SU-DHL-6 (cell line): ENCODE results near the gene PLB1.

Experiments
- H2AFZ ChIP-seq: fragments of 200-600 bp; sonication (generic); 2 replicates; pipeline ENCODE4 v1.6.1; 2014; ENCODE audit warnings: low read depth, mild to moderate bottlenecking, moderate library complexity, mixed read lengths, antibody characterized with exemption, low read length; ENCODE audit not compliant: severe bottlenecking
- H3F3A ChIP-seq: fragments of 200-600 bp; shearing (Covaris generic); 2 replicates; pipeline ENCODE4 v1.6.0; 2016; ENCODE audit warnings: antibody characterized with exemption, mild to moderate bottlenecking; ENCODE audit not compliant: insufficient read depth
- H3K27ac ChIP-seq: fragments of 200-600 bp; sonication (generic); 2 replicates; pipeline ENCODE4 v1.5.1; 2016; ENCODE audit warnings: low read depth, mild to moderate bottlenecking, low read length, moderate library complexity, mixed read lengths
- H3K27me3 ChIP-seq: fragments of 200-600 bp; sonication (generic), shearing (Covaris generic); 2 replicates; pipeline ENCODE4 v1.6.0; 2014; ENCODE audit warnings: mild to moderate bottlenecking, low read length
- H3K36me3 ChIP-seq: fragments of 200-600 bp; sonication (generic); 2 replicates; pipeline ENCODE4 v1.6.1; 2014; ENCODE audit warnings: mild to moderate bottlenecking, low read length, mixed read lengths
- H3K4me2 ChIP-seq: fragments of 300-600, 200-600 bp; shearing (Covaris generic), sonication (generic); 2 replicates; pipeline ENCODE4 v1.6.0; 2014; ENCODE audit warnings: low read length, low read depth, mild to moderate bottlenecking; ENCODE audit not compliant: poor library complexity, severe bottlenecking
- H3K4me3 ChIP-seq: fragments of 200-600 bp; sonication (generic); 2 replicates; pipeline ENCODE4 v1.5.1; 2014; ENCODE audit warnings: antibody characterized with exemption, low read length, mild to moderate bottlenecking, mixed read lengths; ENCODE audit not compliant: insufficient read depth, poor library complexity, severe bottlenecking
- H3K79me2 ChIP-seq: fragments of 200-600 bp; sonication (generic); 2 replicates; pipeline ENCODE4 v1.6.1; 2014; ENCODE audit warnings: mild to moderate bottlenecking, low read length, moderate library complexity; ENCODE audit not compliant: insufficient read depth
- H3K9ac ChIP-seq: fragments of 200-600 bp; sonication (generic); 2 replicates; pipeline ENCODE4 v1.7.0; 2014; ENCODE audit warnings: mild to moderate bottlenecking, low read length
- H3K9me2 ChIP-seq: fragments of 200-600 bp; sonication (generic); replicated peaks from 2 replicates; pipeline ENCODE4 v1.6.1; 2014; ENCODE audit warnings: low read length; ENCODE audit not compliant: insufficient read depth
- H3K9me3 ChIP-seq: fragments of 200-600 bp; sonication (generic); 2 replicates; pipeline ENCODE4 v1.6.1; 2014; ENCODE audit warnings: low read length, mixed read lengths; ENCODE audit not compliant: insufficient read depth
- H4K20me1 ChIP-seq: fragments of 200-600 bp; sonication (generic); 2 replicates; pipeline ENCODE4 v1.6.1; 2014; ENCODE audit warnings: low read depth, mild to moderate bottlenecking, antibody characterized with exemption, low read length, moderate library complexity, mixed read lengths
- CTCF ChIP-seq: fragments of 200-600 bp; sonication (generic); IDR thresholded peaks from one replicate; pipeline ENCODE4 v1.5.1; 2017; ENCODE audit warnings: antibody characterized with exemption, mild to moderate bottlenecking, low read length, moderate library complexity; ENCODE audit not compliant: insufficient read depth, poor library complexity, severe bottlenecking
- EZH2phosphoT487 ChIP-seq: fragments of 200-600 bp; sonication (generic), shearing (Covaris generic); conservative IDR thresholded peaks from 2 replicates; pipeline ENCODE4 v1.6.1; 2018; ENCODE audit warnings: mild to moderate bottlenecking, antibody characterized with exemption, low read length, moderate library complexity, mixed read lengths

The PLB1 gene

GRCh38 chr2:28624436-28624792 lies 128.6 kb downstream of the PLB1 start:
- TF ChIP-seq CTCF (no peak), EZH2phosphoT487 (no peak)
- no peak overlapping the region for H3K4me3 ChIP-seq
- no peak overlapping the region for H3K4me2 ChIP-seq
- no peaks in the 10 kb centered on the region for H3F3A ChIP-seq
- H3K9me2 ChIP-seq: no peaks in the 10 kb centered on the region
- H3K9ac ChIP-seq: no peak overlapping the region
- no peak overlapping the region for H3K27ac ChIP-seq
- no peak overlapping the region for H2AFZ ChIP-seq
- H3K36me3 ChIP-seq: no peaks in the 10 kb centered on the region
- no peaks in the 10 kb centered on the region for H3K79me2 ChIP-seq
- no peaks in the 10 kb centered on the region for H3K27me3 ChIP-seq
- H4K20me1 ChIP-seq: no peaks in the 10 kb centered on the region
- H3K9me3 ChIP-seq: no peaks in the 10 kb centered on the region

- H3K27me3 ChIP-seq: no peaks in the 10 kb centered on the region
- H3K27ac ChIP-seq: no peak overlapping the region
- TF ChIP-seq EZH2phosphoT487: no peak
- no peak for TF ChIP-seq CTCF
- H4K20me1 ChIP-seq: no peaks in the 10 kb centered on the region
- H3F3A ChIP-seq: no peaks in the 10 kb centered on the region
- no peak overlapping the region for H3K9ac ChIP-seq
- H3K4me3 ChIP-seq: no peak overlapping the region
- no peaks in the 10 kb centered on the region for H3K9me2 ChIP-seq
- H3K9me3 ChIP-seq: no peaks in the 10 kb centered on the region
- no peak overlapping the region for H2AFZ ChIP-seq
- no peaks in the 10 kb centered on the region for H3K36me3 ChIP-seq
- H3K79me2 ChIP-seq: no peaks in the 10 kb centered on the region
- no peak overlapping the region for H3K4me2 ChIP-seq
These were observed 129.2 kb downstream of the PLB1 start for GRCh38 chr2:28624793-28625701.

- H3F3A ChIP-seq: no peaks in the 10 kb centered on the region
- H3K9me2 ChIP-seq: no peaks in the 10 kb centered on the region
- no peak overlapping the region for H3K9ac ChIP-seq
- H3K4me2 ChIP-seq: no peak overlapping the region
- no peak overlapping the region for H3K4me3 ChIP-seq
- no peaks in the 10 kb centered on the region for H4K20me1 ChIP-seq
- no peaks in the 10 kb centered on the region for H3K79me2 ChIP-seq
- no peaks in the 10 kb centered on the region for H3K9me3 ChIP-seq
- no peaks in the 10 kb centered on the region for H3K27me3 ChIP-seq
- H3K36me3 ChIP-seq: no peaks in the 10 kb centered on the region
- no peak overlapping the region for H3K27ac ChIP-seq
- H2AFZ ChIP-seq: no peak overlapping the region
- TF ChIP-seq EZH2phosphoT487: no peak
- TF ChIP-seq CTCF: no peak
These were observed 130.5 kb downstream of the PLB1 start for GRCh38 chr2:28626376-28626775.
